22Rv1 (cell line): Measurements from ENCODE around the gene PXYLP1.

Source experiments
- H3K27ac ChIP-seq: fragments of 450-650 bp; 2 replicates; pipeline ENCODE4 v1.5.1; 2017
- CTCF ChIP-seq: fragments of 450-650 bp; IDR thresholded peaks from 2 replicates; pipeline ENCODE4 v1.5.1; 2017; ENCODE audit warnings: mild to moderate bottlenecking
- ZFX ChIP-seq: fragments of 450-650 bp; IDR thresholded peaks from 2 replicates; pipeline ENCODE4 v1.6.1; 2017; ENCODE audit warnings: antibody characterized with exemption, borderline replicate concordance

Gene PXYLP1

GRCh38 chr3:141243271-141243707 is 11.7 kb downstream of the PXYLP1 start:
- TF ChIP-seq ZFX (no peak), CTCF (no peak)
- no peak overlapping the region for H3K27ac ChIP-seq

GRCh38 chr3:141246224-141246957 is 14.8 kb downstream of the PXYLP1 start:
- H3K27ac ChIP-seq, result no peak overlapping the region
- TF ChIP-seq ZFX (no peak), CTCF (no peak)

- no peak overlapping the region for H3K27ac ChIP-seq
- TF ChIP-seq CTCF, result no peak
- no peak for TF ChIP-seq ZFX
Measured at GRCh38 chr3:141246958-141247301, 15.3 kb downstream of the PXYLP1 start.

GRCh38 chr3:141248064-141248463 is 16.4 kb downstream of the PXYLP1 start:
- TF ChIP-seq CTCF (no peak), ZFX (no peak)
- no peak overlapping the region for H3K27ac ChIP-seq

GRCh38 chr3:141249041-141249440 is 17.4 kb downstream of the PXYLP1 start:
- no peak for TF ChIP-seq ZFX
- TF ChIP-seq CTCF, result no peak

GRCh38 chr3:141250342-141250741 is 18.7 kb downstream of the PXYLP1 start:
- H3K27ac ChIP-seq, result no peak overlapping the region
- TF ChIP-seq CTCF (no peak), ZFX (no peak)

More at GRCh38 chr3:141249041-141249440, 17.4 kb downstream of the PXYLP1 start:
- no peak overlapping the region for H3K27ac ChIP-seq

GRCh38 chr3:141250828-141251227 is 19.2 kb downstream of the PXYLP1 start:
- H3K27ac ChIP-seq, result no peak overlapping the region
- no peak for TF ChIP-seq CTCF
- TF ChIP-seq ZFX, result no peak
